ENCODE data around the gene CD3G. TPM values are rescaled to one million over a fixed set of nuclear protein-coding genes. Genes with fewer than 3 reads are reported as not detected.
"Not testable (repeated sequence)": the region's sequence is repeated elsewhere in the genome, so short reads cannot be mapped to it uniquely, and the experiment has no call there.

The CD3G gene
- total RNA-seq, 4 donors from 2014 or later, result 0.85 to 4.0 (median 1.4) TPM

GRCh38 chr11:118304227-118304567 lies 39.9 kb upstream of the CD3G start:
- TF ChIP-seq POLR2A (IDR thresholded peaks at IDR 0.05) (no peak), CTCF (IDR thresholded peaks at IDR 0.05) (no peak)
- H3K9me3 ChIP-seq, result no peaks in the 10 kb centered on the region
- no peak for DNase-seq
- peak overlapping the region in 3 of 4 donors; percentile 20 to 58 (median 38) for H3K27ac ChIP-seq
- peaks cover 0 to 16% (median 0%) of the 10 kb centered on the region in 4 donors for H3K27me3 ChIP-seq
- intact Hi-C loops (cut with DNase I), result loop anchor here (10.0 kb wide), 1 partner anchor 191 kb away; no protein-coding TSS in a partner anchor
- H3K36me3 ChIP-seq, result no peaks in the 10 kb centered on the region
- H3K4me1 ChIP-seq, result no peaks in the 10 kb centered on the region
- WGBS, 2 donors, result 64 to 81% methylated on average over 1 of the region's 1 CpG
- no peak overlapping the region for H3K4me3 ChIP-seq

DNA sequence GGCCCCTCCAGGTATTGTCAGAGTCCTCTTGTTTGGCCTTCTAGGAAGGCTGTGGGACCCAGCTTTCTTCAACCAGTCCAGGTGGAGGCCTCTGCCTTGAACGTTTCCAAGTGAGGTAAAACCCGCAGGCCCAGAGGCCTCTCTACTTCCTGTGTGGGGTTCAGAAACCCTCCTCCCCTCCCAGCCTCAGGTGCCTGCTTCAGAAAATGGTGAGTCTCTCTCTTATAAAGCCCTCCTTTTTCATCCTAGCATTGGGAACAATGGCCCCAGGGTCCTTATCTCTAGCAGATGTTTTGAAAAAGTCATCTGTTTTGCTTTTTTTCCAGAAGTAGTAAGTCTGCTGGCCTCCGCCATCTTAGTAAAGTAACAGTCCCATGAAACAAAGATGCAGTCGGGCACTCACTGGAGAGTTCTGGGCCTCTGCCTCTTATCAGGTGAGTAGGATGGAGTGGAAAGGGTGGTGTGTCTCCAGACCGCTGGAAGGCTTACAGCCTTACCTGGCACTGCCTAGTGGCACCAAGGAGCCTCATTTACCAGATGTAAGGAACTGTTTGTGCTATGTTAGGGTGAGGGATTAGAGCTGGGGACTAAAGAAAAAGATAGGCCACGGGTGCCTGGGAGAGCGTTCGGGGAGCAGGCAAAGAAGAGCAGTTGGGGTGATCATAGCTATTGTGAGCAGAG lies 39.4 kb upstream of the CD3G start, which contains the start of gene CD3E:
Gene CD3E, plus strand, starts transcription at position 163 of the 681 bp plus-strand sequence. Its CDS starts 223 bp downstream, at position 386.
- Histone ChIP-seq H3K4me1 (no peaks in the 10 kb centered on the region), H3K27me3 (peaks cover 0 to 16% (median 0%) of the 10 kb centered on the region in 4 donors), H3K27ac (peak within 1 kb of the TSS; percentile 20 to 58 (median 40)), H3K9me3 (no peaks in the 10 kb centered on the region), H3K4me3 (peak within 1 kb of the TSS in 3 of 4 donors; percentile 22 to 33 (median 31)), H3K36me3 (no peaks in the 10 kb centered on the region)
- no peak for DNase-seq
- intact Hi-C loops (cut with DNase I), result loop anchor here (10.0 kb wide), 1 partner anchor 190 kb away; no protein-coding TSS in a partner anchor
- no peak for TF ChIP-seq CTCF (IDR thresholded peaks at IDR 0.05)
- TF ChIP-seq POLR2A (IDR thresholded peaks at IDR 0.05), result peak in 1 of 4 donors; percentile 14
- WGBS, 2 donors, result 63 to 72% methylated on average over 7 to 8 of the region's 8 CpGs

DNA sequence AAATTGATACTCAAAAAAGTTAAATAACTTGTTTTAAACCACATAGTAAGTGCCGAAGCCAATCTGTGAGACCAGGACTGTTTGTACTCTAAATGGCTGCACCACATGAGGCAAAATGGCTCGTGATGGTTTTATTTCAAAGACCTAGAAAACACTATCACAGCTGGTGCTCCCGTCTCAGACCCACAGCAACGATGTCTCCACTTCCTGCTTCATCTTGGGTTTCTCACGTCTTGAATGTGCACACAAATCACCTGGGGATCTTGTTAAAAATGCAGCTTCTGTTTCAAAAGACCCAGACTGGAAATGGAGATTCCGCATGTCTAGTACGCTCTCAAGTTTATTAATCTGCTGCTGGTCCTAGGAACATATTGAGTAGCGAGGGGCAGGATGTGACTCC lies 38.4 kb upstream of the CD3G start:
- no peaks in the 10 kb centered on the region for H3K36me3 ChIP-seq
- peaks cover 0 to 16% (median 0%) of the 10 kb centered on the region in 4 donors for H3K27me3 ChIP-seq
- intact Hi-C loops (cut with DNase I), result loop anchor here (10.0 kb wide), 1 partner anchor 189 kb away; no protein-coding TSS in a partner anchor
- TF ChIP-seq POLR2A (IDR thresholded peaks at IDR 0.05) (peak in 1 of 4 donors; percentile 13), CTCF (IDR thresholded peaks at IDR 0.05) (no peak)
- H3K4me1 ChIP-seq, result no peaks in the 10 kb centered on the region
- no peak for DNase-seq
- peak overlapping the region in 1 of 4 donors; percentile 58 for H3K27ac ChIP-seq
- H3K9me3 ChIP-seq, result no peaks in the 10 kb centered on the region
- H3K4me3 ChIP-seq, result peak overlapping the region in 1 of 4 donors; percentile 31
- WGBS, 2 donors, result 54 to 68% methylated on average over 8 of the region's 8 CpGs

GRCh38 chr11:118306556-118306955 lies 37.6 kb upstream of the CD3G start:
- TF ChIP-seq POLR2A (IDR thresholded peaks at IDR 0.05), result no peak
- no peak for TF ChIP-seq CTCF (IDR thresholded peaks at IDR 0.05)
- Histone ChIP-seq H3K9me3 (no peaks in the 10 kb centered on the region), H3K27me3 (peaks cover 0 to 16% (median 0%) of the 10 kb centered on the region in 4 donors), H3K27ac (no peak overlapping the region), H3K4me3 (no peak overlapping the region), H3K36me3 (no peaks in the 10 kb centered on the region), H3K4me1 (no peaks in the 10 kb centered on the region)
- DNase-seq, result no peak
- 68 to 85% methylated on average over 2 of the region's 2 CpGs for WGBS, 2 donors
- intact Hi-C loops (cut with DNase I), result loop anchor here (10.0 kb wide), 1 partner anchor 188 kb away; no protein-coding TSS in a partner anchor

DNA sequence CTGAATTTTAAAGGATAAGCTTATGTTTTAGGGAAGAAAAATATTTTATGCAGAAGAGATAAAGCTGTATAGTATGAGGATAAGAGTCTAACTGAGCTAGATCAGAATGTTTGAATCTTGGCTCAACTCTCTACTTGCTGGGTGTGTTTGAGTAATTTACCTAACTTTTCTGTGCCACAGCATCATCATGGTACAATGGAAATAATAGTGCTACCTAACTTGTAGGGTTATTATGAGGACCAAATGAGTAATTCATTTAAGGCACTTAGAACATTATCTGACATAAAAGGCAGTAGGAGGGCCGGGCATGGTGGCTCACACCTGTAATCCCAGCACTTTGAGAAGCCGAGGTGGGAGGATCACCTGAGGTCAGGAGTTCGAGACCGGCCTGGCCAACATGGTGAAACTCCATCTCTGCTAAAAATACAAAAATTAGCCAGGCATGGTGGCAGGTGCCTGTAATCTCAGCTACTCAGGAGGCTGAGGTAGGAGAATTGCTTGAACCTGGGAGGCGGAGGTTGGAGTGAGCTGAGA lies 35.1 kb upstream of the CD3G start:
- intact Hi-C loops (cut with DNase I), result loop anchor here (10.0 kb wide), 1 partner anchor 186 kb away; no protein-coding TSS in a partner anchor
- H3K9me3 ChIP-seq, H3K27ac ChIP-seq, H3K36me3 ChIP-seq, H3K4me1 ChIP-seq, H3K4me3 ChIP-seq, DNase-seq: not testable (repeated sequence)
- peaks cover 0 to 27% (median 0%) of the 10 kb centered on the region in 4 donors for H3K27me3 ChIP-seq
- WGBS, 2 donors, result 80 to 83% methylated on average over 2 to 5 of the region's 5 CpGs
